ENCODE measurements around the gene SRR. TPM values are rescaled to one million over a fixed set of nuclear protein-coding genes. Genes with fewer than 3 reads are reported as not detected.

SRR gene
- total RNA-seq, 1 donor from 2014 or later: 27.8 TPM

GRCh38 chr17:2335726-2336214, 32.0 kb downstream of the SRR start:
- Mint-ChIP-seq H3K4me1 (ENCODE audit: unreplicated experiment) (peaks cover 12% of the 10 kb centered on the region), H3K9me3 (ENCODE audit: unreplicated experiment) (no peaks in the 10 kb centered on the region), H3K27ac (ENCODE audit: unreplicated experiment) (peak overlapping the region; percentile 89), H3K4me3 (ENCODE audit: unreplicated experiment) (peak overlapping the region; percentile 99), H3K27me3 (ENCODE audit: unreplicated experiment) (peaks cover 10% of the 10 kb centered on the region), H3K36me3 (ENCODE audit: low read depth, unreplicated experiment) (peaks cover 10% of the 10 kb centered on the region)
- peak; percentile 16 for DNase-seq (ENCODE audit: low spot score)
- no peak for TF ChIP-seq CTCF (IDR thresholded peaks at IDR 0.05; ENCODE audit: unreplicated experiment)

DNA sequence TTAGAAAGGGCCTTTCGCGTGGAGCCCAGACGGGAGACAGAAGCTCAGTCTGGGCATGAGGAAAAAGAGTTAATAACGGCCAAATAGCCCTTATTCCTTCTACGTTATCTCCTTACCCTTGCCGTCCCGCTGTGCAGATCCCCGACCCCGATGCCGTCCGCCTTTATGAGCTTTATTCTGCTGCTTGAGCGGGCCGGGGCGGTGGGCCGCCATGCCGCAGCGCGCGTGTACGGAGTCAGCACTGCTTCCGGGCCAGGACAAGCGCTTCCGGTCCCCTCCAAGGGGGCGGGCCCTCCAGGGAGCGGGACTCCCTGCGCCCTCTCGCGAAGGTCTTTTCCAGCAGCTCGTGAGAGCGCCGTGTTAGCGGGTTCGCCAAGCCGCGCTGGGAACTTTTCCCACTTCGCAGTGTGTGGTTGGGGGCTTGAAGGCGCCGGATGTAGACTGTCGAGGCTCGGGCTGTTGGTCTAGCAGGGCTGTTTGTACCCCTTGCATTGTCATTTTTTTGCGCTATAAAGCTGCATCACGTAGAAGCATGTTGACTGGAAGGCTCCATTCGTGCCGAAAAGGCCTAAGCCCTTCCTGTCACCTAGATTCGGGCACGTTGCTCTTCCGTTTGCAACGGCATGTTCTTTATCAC, 32.6 kb downstream of the SRR start, which contains the start of gene TSR1:
Gene TSR1 (minus strand): TSS at position 243 of the 637 bp plus-strand sequence. CDS start 30 bp downstream, at position 213.
- no peak for TF ChIP-seq CTCF (IDR thresholded peaks at IDR 0.05; ENCODE audit: unreplicated experiment)
- Mint-ChIP-seq H3K4me3 (ENCODE audit: unreplicated experiment) (peak within 1 kb of the TSS; percentile 99), H3K36me3 (ENCODE audit: low read depth, unreplicated experiment) (peaks cover 10% of the 10 kb centered on the region), H3K4me1 (ENCODE audit: unreplicated experiment) (peaks cover 12% of the 10 kb centered on the region), H3K9me3 (ENCODE audit: unreplicated experiment) (no peaks in the 10 kb centered on the region), H3K27ac (ENCODE audit: unreplicated experiment) (peak within 1 kb of the TSS; percentile 89), H3K27me3 (ENCODE audit: unreplicated experiment) (peaks cover 10% of the 10 kb centered on the region)
- DNase-seq (ENCODE audit: low spot score): peak; percentile 91

DNA sequence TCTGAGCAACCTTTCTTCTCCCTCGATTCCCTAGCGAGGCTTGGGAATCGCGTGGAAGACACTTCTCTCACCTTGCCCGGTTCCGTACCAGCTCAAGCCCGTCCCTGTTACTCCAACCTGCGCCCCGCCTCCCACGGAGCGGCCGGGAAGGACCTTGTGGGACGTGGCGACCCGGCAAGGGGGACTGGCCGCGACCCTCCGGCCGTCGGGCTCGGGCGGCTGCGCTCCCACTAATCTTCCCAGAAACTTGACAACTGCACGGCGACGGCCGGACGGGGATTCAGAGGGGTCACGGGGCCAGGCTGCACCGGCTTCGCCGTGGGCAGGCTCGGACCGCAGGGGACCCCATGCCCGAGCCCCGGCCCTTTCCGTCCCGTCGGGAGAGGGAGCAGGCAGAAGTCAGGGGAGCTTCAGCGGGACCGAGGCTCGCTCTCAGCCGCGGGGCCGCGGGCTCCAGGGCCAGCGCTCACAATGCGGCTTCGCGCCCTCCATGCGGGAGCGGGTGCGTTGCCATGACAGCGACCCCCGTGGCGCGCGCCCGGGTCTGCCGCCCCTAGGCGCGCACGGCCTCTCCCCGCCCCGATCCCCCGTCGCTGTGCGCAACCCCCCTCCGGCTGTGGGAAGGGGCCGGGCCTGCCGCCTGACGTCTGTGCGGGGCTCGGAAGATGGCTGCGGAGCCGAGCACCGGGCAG, 33.2 kb downstream of the SRR start, which contains the start of gene SGSM2:
Gene SGSM2 (plus strand): TSS at position 650 of the 692 bp plus-strand sequence. CDS start 188 bp downstream, outside the sequence.
- H3K27ac Mint-ChIP-seq (ENCODE audit: unreplicated experiment): peak within 1 kb of the TSS; percentile 64
- peaks cover 12% of the 10 kb centered on the region for H3K4me1 Mint-ChIP-seq (ENCODE audit: unreplicated experiment)
- H3K4me3 Mint-ChIP-seq (ENCODE audit: unreplicated experiment): peak within 1 kb of the TSS; percentile 99
- TF ChIP-seq CTCF (IDR thresholded peaks at IDR 0.05; ENCODE audit: unreplicated experiment): no peak
- DNase-seq (ENCODE audit: low spot score): peak; percentile 64
- H3K36me3 Mint-ChIP-seq (ENCODE audit: low read depth, unreplicated experiment): peaks cover 10% of the 10 kb centered on the region
- H3K9me3 Mint-ChIP-seq (ENCODE audit: unreplicated experiment): no peaks in the 10 kb centered on the region
- peaks cover 10% of the 10 kb centered on the region for H3K27me3 Mint-ChIP-seq (ENCODE audit: unreplicated experiment)

GRCh38 chr17:2337544-2338314, 34.0 kb downstream of the SRR start:
- no peaks in the 10 kb centered on the region for H3K9me3 Mint-ChIP-seq (ENCODE audit: unreplicated experiment)
- TF ChIP-seq CTCF (IDR thresholded peaks at IDR 0.05; ENCODE audit: unreplicated experiment): no peak
- peak overlapping the region; percentile 93 for H3K4me3 Mint-ChIP-seq (ENCODE audit: unreplicated experiment)
- H3K4me1 Mint-ChIP-seq (ENCODE audit: unreplicated experiment): peaks cover 12% of the 10 kb centered on the region
- peak; percentile 59 for DNase-seq (ENCODE audit: low spot score)
- peaks cover 10% of the 10 kb centered on the region for H3K36me3 Mint-ChIP-seq (ENCODE audit: low read depth, unreplicated experiment)
- peak overlapping the region; percentile 64 for H3K27ac Mint-ChIP-seq (ENCODE audit: unreplicated experiment)
- peaks cover 10% of the 10 kb centered on the region for H3K27me3 Mint-ChIP-seq (ENCODE audit: unreplicated experiment)

Data from endothelial cell (in vitro differentiated cells).